Mucosa of rectum (tissue), 2 donors: ENCODE results near the gene DIP2A.

ENCODE experiments used
- H3K27ac ChIP-seq, 2 donors: one replicate each; pipeline ENCODE4 v1.7.0; 2013; ENCODE audit warnings: inconsistent platforms in 2 of 2, low read depth in 2 of 2, low read length in 2 of 2
- H3K27me3 ChIP-seq, 2 donors: one replicate each; pipeline ENCODE4 v1.7.0; 2013; ENCODE audit warnings: low read length in 2 of 2; ENCODE audit not compliant: control insufficient read depth in 2 of 2, insufficient read depth in 2 of 2
- H3K36me3 ChIP-seq, 2 donors: one replicate each; pipeline ENCODE4 v1.7.0; 2013; ENCODE audit warnings: low read length in 2 of 2; ENCODE audit not compliant: control insufficient read depth in 2 of 2, insufficient read depth in 2 of 2
- H3K4me1 ChIP-seq, 2 donors: one replicate each; pipeline ENCODE4 v1.7.0; 2013; ENCODE audit warnings: low read length in 2 of 2, mild to moderate bottlenecking in 1 of 2; ENCODE audit not compliant: control insufficient read depth in 2 of 2, insufficient read depth in 2 of 2
- H3K4me3 ChIP-seq, 2 donors: one replicate each; pipeline ENCODE4 v1.7.0; 2013; ENCODE audit warnings: low read length in 2 of 2
- H3K9ac ChIP-seq, 2 donors: one replicate each; pipeline ENCODE4 v1.7.0; 2013; ENCODE audit warnings: low read length in 2 of 2, low read depth in 1 of 2, mild to moderate bottlenecking in 1 of 2
- H3K9me3 ChIP-seq, 2 donors: one replicate each; pipeline ENCODE4 v1.7.0; 2013; ENCODE audit warnings: low read length in 2 of 2; ENCODE audit not compliant: control insufficient read depth in 2 of 2
- donor health status: healthy.
- donor health status: Normal muscosa, but diverticular disease.

Gene DIP2A

GRCh38 chr21:46475296-46475695 is 16.6 kb downstream of the DIP2A start:
- no peaks in the 10 kb centered on the region for H3K27me3 ChIP-seq
- no peaks in the 10 kb centered on the region for H3K9me3 ChIP-seq
- peaks cover 1 to 2% of the 10 kb centered on the region in 2 donors for H3K36me3 ChIP-seq
- H3K4me3 ChIP-seq = no peak overlapping the region
- H3K27ac ChIP-seq = no peak overlapping the region
- H3K4me1 ChIP-seq = no peaks in the 10 kb centered on the region
- H3K9ac ChIP-seq = no peak overlapping the region

- H3K9ac ChIP-seq = no peak overlapping the region
- H3K4me1 ChIP-seq = no peaks in the 10 kb centered on the region
- peaks cover 2 to 8% of the 10 kb centered on the region in 2 donors for H3K36me3 ChIP-seq
- no peaks in the 10 kb centered on the region for H3K27me3 ChIP-seq
- H3K9me3 ChIP-seq = no peaks in the 10 kb centered on the region
- H3K27ac ChIP-seq = no peak overlapping the region
- H3K4me3 ChIP-seq = no peak overlapping the region
These were observed 19.1 kb downstream of the DIP2A start for GRCh38 chr21:46477765-46478164.

DNA sequence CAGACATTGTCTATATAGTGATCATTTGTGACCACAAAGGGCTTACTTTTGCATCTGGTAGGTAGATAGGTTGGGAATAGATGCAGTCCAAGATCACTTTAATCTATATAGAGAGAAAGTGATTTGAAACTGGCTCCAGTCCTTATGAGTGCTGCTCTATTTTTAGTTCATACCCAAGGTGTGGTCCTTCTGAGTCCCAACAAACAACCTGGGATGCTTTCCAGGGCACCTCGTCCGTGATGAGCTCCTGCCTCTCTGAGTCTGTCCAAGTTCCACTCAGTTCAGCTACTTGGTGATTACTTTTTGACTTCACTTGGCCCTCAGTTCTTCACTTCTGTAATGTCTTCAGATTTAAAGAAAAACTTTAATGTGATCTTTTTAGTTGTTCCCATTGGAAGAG is 20.2 kb downstream of the DIP2A start:
- no peaks in the 10 kb centered on the region for H3K27me3 ChIP-seq
- H3K27ac ChIP-seq = no peak overlapping the region
- H3K4me3 ChIP-seq = no peak overlapping the region
- H3K4me1 ChIP-seq = no peaks in the 10 kb centered on the region
- H3K9ac ChIP-seq = no peak overlapping the region
- peaks cover 2 to 8% of the 10 kb centered on the region in 2 donors for H3K36me3 ChIP-seq
- H3K9me3 ChIP-seq = no peaks in the 10 kb centered on the region

GRCh38 chr21:46480466-46480865 is 21.8 kb downstream of the DIP2A start:
- no peaks in the 10 kb centered on the region for H3K9me3 ChIP-seq
- no peaks in the 10 kb centered on the region for H3K4me1 ChIP-seq
- H3K36me3 ChIP-seq = peaks cover 2 to 8% of the 10 kb centered on the region in 2 donors
- H3K27ac ChIP-seq = no peak overlapping the region
- no peak overlapping the region for H3K4me3 ChIP-seq
- H3K9ac ChIP-seq = no peak overlapping the region
- H3K27me3 ChIP-seq = no peaks in the 10 kb centered on the region

GRCh38 chr21:46482225-46482845 is 23.6 kb downstream of the DIP2A start:
- Histone ChIP-seq H3K27me3 (no peaks in the 10 kb centered on the region), H3K4me1 (no peaks in the 10 kb centered on the region), H3K27ac (no peak overlapping the region), H3K9ac (no peak overlapping the region), H3K4me3 (no peak overlapping the region), H3K36me3 (peaks cover 5 to 10% of the 10 kb centered on the region in 2 donors), H3K9me3 (no peaks in the 10 kb centered on the region)

- H3K9ac ChIP-seq = no peak overlapping the region
- no peaks in the 10 kb centered on the region for H3K27me3 ChIP-seq
- no peak overlapping the region for H3K4me3 ChIP-seq
- no peaks in the 10 kb centered on the region for H3K4me1 ChIP-seq
- peaks cover 5 to 13% of the 10 kb centered on the region in 2 donors for H3K36me3 ChIP-seq
- no peak overlapping the region for H3K27ac ChIP-seq
- H3K9me3 ChIP-seq = no peaks in the 10 kb centered on the region
These were observed 24.1 kb downstream of the DIP2A start for GRCh38 chr21:46482846-46483231.

DNA sequence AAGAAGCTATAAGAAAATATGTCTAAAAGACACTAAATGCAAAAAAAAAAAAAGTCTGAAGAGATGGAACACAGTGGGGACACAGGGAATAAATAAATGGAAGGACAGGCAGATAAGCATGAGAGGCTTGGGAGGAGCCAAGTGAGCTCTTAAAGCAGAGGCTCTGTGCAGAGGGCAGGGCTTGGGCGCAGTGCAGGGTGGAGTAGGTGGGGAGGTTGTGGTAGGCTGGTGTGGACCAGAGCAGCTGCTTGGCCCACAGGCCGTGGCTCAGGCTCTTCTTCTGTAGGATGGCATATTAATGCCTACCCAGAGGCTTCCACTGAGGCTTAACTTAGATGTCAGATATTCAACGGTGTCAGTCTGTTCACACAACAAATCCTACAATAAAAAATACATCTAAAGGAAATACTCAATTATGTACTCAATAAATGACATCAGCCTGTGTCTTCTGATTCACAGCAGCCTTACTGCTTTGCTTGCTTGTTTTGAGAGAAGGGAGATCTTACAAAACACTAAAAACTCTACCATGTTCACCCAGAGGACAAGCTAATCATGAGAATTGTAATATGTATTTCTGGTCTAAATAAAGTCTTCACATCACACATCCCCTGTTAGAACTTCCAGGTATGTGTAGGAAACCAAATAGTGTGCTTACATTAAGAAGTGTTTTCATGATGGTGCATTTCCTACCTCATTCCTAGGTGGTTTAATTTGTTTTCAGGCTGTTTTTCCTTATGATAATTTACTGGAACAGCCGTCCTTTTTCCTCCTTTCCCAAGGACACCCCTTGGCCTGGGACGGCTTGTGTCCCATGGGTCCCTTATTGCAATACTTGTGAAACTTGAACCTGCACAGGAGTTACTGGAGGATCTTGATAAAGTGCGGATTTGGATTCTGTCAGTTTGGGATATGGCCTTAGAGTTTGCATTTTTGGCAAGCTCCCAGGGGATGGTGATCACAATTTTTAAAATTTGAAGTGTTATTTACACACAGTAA is 24.9 kb downstream of the DIP2A start:
- H3K27me3 ChIP-seq = no peaks in the 10 kb centered on the region
- no peak overlapping the region for H3K27ac ChIP-seq
- H3K36me3 ChIP-seq = peaks cover 5 to 15% of the 10 kb centered on the region in 2 donors
- no peaks in the 10 kb centered on the region for H3K4me1 ChIP-seq
- H3K9ac ChIP-seq = no peak overlapping the region
- no peaks in the 10 kb centered on the region for H3K9me3 ChIP-seq
- H3K4me3 ChIP-seq = no peak overlapping the region

GRCh38 chr21:46486481-46487126 is 27.9 kb downstream of the DIP2A start:
- no peak overlapping the region for H3K27ac ChIP-seq
- no peaks in the 10 kb centered on the region for H3K9me3 ChIP-seq
- H3K9ac ChIP-seq = no peak overlapping the region
- no peaks in the 10 kb centered on the region for H3K27me3 ChIP-seq
- no peak overlapping the region for H3K4me3 ChIP-seq
- H3K4me1 ChIP-seq = no peaks in the 10 kb centered on the region
- H3K36me3 ChIP-seq = peaks cover 10 to 13% of the 10 kb centered on the region in 2 donors

GRCh38 chr21:46489162-46489663 is 30.5 kb downstream of the DIP2A start:
- H3K36me3 ChIP-seq = peaks cover 18 to 21% of the 10 kb centered on the region in 2 donors
- no peaks in the 10 kb centered on the region for H3K9me3 ChIP-seq
- no peak overlapping the region for H3K27ac ChIP-seq
- H3K4me3 ChIP-seq = no peak overlapping the region
- H3K9ac ChIP-seq = no peak overlapping the region
- no peaks in the 10 kb centered on the region for H3K27me3 ChIP-seq
- no peaks in the 10 kb centered on the region for H3K4me1 ChIP-seq

GRCh38 chr21:46489800-46490199 is 31.1 kb downstream of the DIP2A start:
- H3K27ac ChIP-seq = no peak overlapping the region
- no peaks in the 10 kb centered on the region for H3K4me1 ChIP-seq
- no peaks in the 10 kb centered on the region for H3K27me3 ChIP-seq
- no peak overlapping the region for H3K4me3 ChIP-seq
- no peak overlapping the region for H3K9ac ChIP-seq
- H3K36me3 ChIP-seq = peaks cover 18 to 24% of the 10 kb centered on the region in 2 donors
- no peaks in the 10 kb centered on the region for H3K9me3 ChIP-seq
